ENCODE results near the gene PRIM1. TPM values are rescaled to one million over a fixed set of nuclear protein-coding genes. Genes with fewer than 3 reads are reported as not detected.

The PRIM1 gene
- total RNA-seq, 1 experiment from 2014 or later: 32.3 TPM

GRCh38 chr12:56724701-56724971 is 27.5 kb downstream of the PRIM1 start:
- Histone ChIP-seq H3K4me3 (ENCODE audit: low read length) (peak overlapping the region; percentile 88), H3K36me3 (ENCODE audit: low read depth, low read length) (peaks cover 45% of the 10 kb centered on the region), H3K27ac (ENCODE audit: low read length) (peak overlapping the region; percentile 77), H3F3A (ENCODE audit: low read length, unreplicated experiment) (no peaks in the 10 kb centered on the region), H3K9me2 (replicated peaks; ENCODE audit: low read length) (no peaks in the 10 kb centered on the region), H3K79me2 (ENCODE audit: low read length) (peaks cover 55% of the 10 kb centered on the region), H2AFZ (ENCODE audit: low read length) (peak overlapping the region; percentile 3; the same call in 1 of the 2 replicates), H3K9me3 (ENCODE audit: low read length) (no peaks in the 10 kb centered on the region), H3K27me3 (ENCODE audit: low read length) (no peaks in the 10 kb centered on the region), H4K20me1 (ENCODE audit: low read length) (peaks cover 47% of the 10 kb centered on the region), H3K4me2 (ENCODE audit: low read length) (peak overlapping the region; percentile 98), H3K9ac (ENCODE audit: low read length) (peak overlapping the region; percentile 99), H3K4me1 (ENCODE audit: insufficient read depth, low read length) (peaks cover 39% of the 10 kb centered on the region)
- intact Hi-C loops (cut with micrococcal nuclease): loop anchor here (2.0 kb wide), 2 partner anchors 36 to 88 kb away; partner anchors contain the start of gene PTGES3
- POLR2A ChIA-PET (ENCODE audit: unreplicated experiment): interaction anchor here (0.6 to 1.0 kb wide), 2 partner anchors 36 to 39 kb away, joined by 3 to 12 read pairs; partner anchors contain the start of gene PTGES3
- CTCF ChIA-PET: interaction anchor here (1.6 kb wide), 1 partner anchor 88 kb away, joined by 6 read pairs; no protein-coding TSS in a partner anchor
- DNase-seq (no peak), ATAC-seq (no peak)
- TF ChIP-seq EZH2 (IDR thresholded peaks at IDR 0.05; ENCODE audit: low read length, unreplicated experiment) (no peak), CTCF (conservative IDR thresholded peaks at IDR 0.05; ENCODE audit: low read depth, low read length) (no peak)
- TSS peak; percentile 71 for BruUV-seq (replicated peaks)

DNA sequence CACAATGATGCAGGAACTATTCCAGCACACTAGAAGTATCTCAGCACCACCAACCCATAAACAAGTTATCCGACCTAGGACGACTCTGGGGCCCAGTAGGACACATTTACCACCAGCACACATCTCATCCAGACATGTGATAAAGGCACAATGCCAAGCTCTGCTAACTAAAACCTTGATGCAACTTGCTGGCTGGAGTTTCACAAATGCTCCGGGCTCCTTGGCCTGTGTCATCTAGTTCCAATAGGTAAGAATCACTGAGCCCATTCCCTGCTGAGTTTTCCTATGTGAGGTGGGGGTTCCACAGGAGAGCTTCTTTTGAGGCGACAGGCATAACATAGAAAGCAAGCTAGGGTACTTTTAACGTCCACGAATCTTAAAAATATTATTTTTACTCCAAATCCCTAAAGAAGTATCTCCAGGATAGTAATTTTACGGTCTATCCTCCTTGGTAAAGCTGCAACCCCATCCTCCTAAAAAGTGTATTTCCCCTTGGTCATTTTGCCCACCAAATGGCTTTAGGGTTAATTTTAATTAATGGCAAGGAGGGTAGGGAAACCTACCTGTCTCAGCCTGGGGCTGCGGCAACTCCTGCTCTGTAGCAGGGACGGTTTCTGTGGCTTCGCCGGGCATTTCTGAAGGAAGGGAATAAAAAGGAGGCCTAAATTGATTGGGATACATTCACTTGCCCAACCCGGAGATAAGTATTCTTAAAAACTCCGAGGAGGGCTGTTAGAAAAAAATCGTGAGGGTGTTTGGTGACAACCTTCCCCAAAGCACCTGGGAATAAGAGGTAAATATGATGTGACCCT is 28.0 kb downstream of the PRIM1 start:
- H3F3A ChIP-seq (ENCODE audit: low read length, unreplicated experiment): no peaks in the 10 kb centered on the region
- H2AFZ ChIP-seq (ENCODE audit: low read length): no peak overlapping the region
- H3K27me3 ChIP-seq (ENCODE audit: low read length): no peaks in the 10 kb centered on the region
- peak overlapping the region; percentile 77 for H3K27ac ChIP-seq (ENCODE audit: low read length)
- no peaks in the 10 kb centered on the region for H3K9me2 ChIP-seq (replicated peaks; ENCODE audit: low read length)
- peak overlapping the region; percentile 98 for H3K4me2 ChIP-seq (ENCODE audit: low read length)
- peak overlapping the region; percentile 88 for H3K4me3 ChIP-seq (ENCODE audit: low read length)
- peaks cover 61% of the 10 kb centered on the region for H3K79me2 ChIP-seq (ENCODE audit: low read length)
- peak overlapping the region; percentile 99 for H3K9ac ChIP-seq (ENCODE audit: low read length)
- TF ChIP-seq EZH2phosphoT487 (IDR thresholded peaks at IDR 0.05; ENCODE audit: borderline replicate concordance, low read length) (no peak), EZH2 (IDR thresholded peaks at IDR 0.05; ENCODE audit: low read length, unreplicated experiment) (no peak), CTCF (conservative IDR thresholded peaks at IDR 0.05; ENCODE audit: low read depth, low read length) (no peak)
- intact Hi-C loops (cut with micrococcal nuclease): loop anchor here (2.0 kb wide), 2 partner anchors 35 to 87 kb away; partner anchors contain the start of gene PTGES3
- TSS peak; percentile 69 for BruUV-seq (replicated peaks)
- ChIA-PET POLR2A (ENCODE audit: unreplicated experiment) (no interaction called here), CTCF (interaction anchor here (0.6 kb wide), 1 partner anchor 87 kb away, joined by 3 read pairs; no protein-coding TSS in a partner anchor)
- peaks cover 53% of the 10 kb centered on the region for H4K20me1 ChIP-seq (ENCODE audit: low read length)
- ATAC-seq (no peak), DNase-seq (peak; percentile 45)
- peaks cover 50% of the 10 kb centered on the region for H3K36me3 ChIP-seq (ENCODE audit: low read depth, low read length)
- H3K4me1 ChIP-seq (ENCODE audit: insufficient read depth, low read length): peaks cover 39% of the 10 kb centered on the region
- H3K9me3 ChIP-seq (ENCODE audit: low read length): no peaks in the 10 kb centered on the region

GRCh38 chr12:56723352-56723751 is 28.8 kb downstream of the PRIM1 start:
- H2AFZ ChIP-seq (ENCODE audit: low read length): no peak overlapping the region
- H3K79me2 ChIP-seq (ENCODE audit: low read length): peaks cover 68% of the 10 kb centered on the region
- no peaks in the 10 kb centered on the region for H3F3A ChIP-seq (ENCODE audit: low read length, unreplicated experiment)
- H3K4me1 ChIP-seq (ENCODE audit: insufficient read depth, low read length): peaks cover 39% of the 10 kb centered on the region
- no peaks in the 10 kb centered on the region for H3K9me3 ChIP-seq (ENCODE audit: low read length)
- ChIA-PET POLR2A (ENCODE audit: unreplicated experiment) (no interaction called here), CTCF (interaction anchor here (0.6 kb wide), 1 partner anchor 86 kb away, joined by 3 read pairs; no protein-coding TSS in a partner anchor)
- peaks cover 55% of the 10 kb centered on the region for H3K36me3 ChIP-seq (ENCODE audit: low read depth, low read length)
- TF ChIP-seq EZH2 (IDR thresholded peaks at IDR 0.05; ENCODE audit: low read length, unreplicated experiment) (no peak), EZH2phosphoT487 (IDR thresholded peaks at IDR 0.05; ENCODE audit: borderline replicate concordance, low read length) (no peak), CTCF (conservative IDR thresholded peaks at IDR 0.05; ENCODE audit: low read depth, low read length) (no peak)
- H3K9me2 ChIP-seq (replicated peaks; ENCODE audit: low read length): no peaks in the 10 kb centered on the region
- no peaks in the 10 kb centered on the region for H3K27me3 ChIP-seq (ENCODE audit: low read length)
- intact Hi-C loops (cut with micrococcal nuclease): no loop called here
- peak overlapping the region; percentile 98 for H3K4me2 ChIP-seq (ENCODE audit: low read length)
- peak overlapping the region; percentile 99 for H3K9ac ChIP-seq (ENCODE audit: low read length)
- H3K27ac ChIP-seq (ENCODE audit: low read length): peak overlapping the region; percentile 77; the same call in 1 of the 2 replicates
- H4K20me1 ChIP-seq (ENCODE audit: low read length): peaks cover 58% of the 10 kb centered on the region
- no TSS peak for BruUV-seq (replicated peaks)
- no peak for DNase-seq
- no peak for ATAC-seq
- peak overlapping the region; percentile 88 for H3K4me3 ChIP-seq (ENCODE audit: low read length)
